ENCODE results near the gene OPN4. TPM values are rescaled to one million over a fixed set of nuclear protein-coding genes. Genes with fewer than 3 reads are reported as not detected.
"Not testable (repeated sequence)": the region's sequence is repeated elsewhere in the genome, so short reads cannot be mapped to it uniquely, and the experiment has no call there.

OPN4 gene
- total RNA-seq, 5 donors from 2014 or later (not counting 1 experiment from before 2014, with no cell fraction given), result not detected

GRCh38 chr10:86645621-86646165, 8.7 kb upstream of the OPN4 start:
- H3K9me3 Mint-ChIP-seq; CTCF ChIA-PET; H3K27ac ChIP-seq (ENCODE audit: low read length); H3K4me1 Mint-ChIP-seq; H3K36me3 Mint-ChIP-seq; H3K27me3 Mint-ChIP-seq; H3K9me3 ChIP-seq; DNase-seq; H3K4me3 ChIP-seq (ENCODE audit: control insufficient read depth in 1 of 2, extremely low read depth in 1 of 2, low read length in 1 of 2); H3K4me1 ChIP-seq (ENCODE audit: control insufficient read depth in 1 of 2, extremely low read depth in 1 of 2, insufficient read depth in 2 of 2, low read length in 2 of 2); ATAC-seq (replicated peaks in 1 of 4); H3K27ac Mint-ChIP-seq; H3K36me3 ChIP-seq (ENCODE audit: control insufficient read depth in 2 of 2, extremely low read depth in 1 of 2, insufficient read depth in 1 of 2, low read length in 1 of 2); POLR2A ChIA-PET; H3K4me3 Mint-ChIP-seq: not testable (repeated sequence)
- H3K27me3 ChIP-seq (replicated peaks in 1 of 2; ENCODE audit: control insufficient read depth in 2 of 2, extremely low read depth in 1 of 2, insufficient read depth in 2 of 2, low read length in 1 of 2), result peaks cover 0 to 15% of the 10 kb centered on the region in 2 experiments
- WGBS (ENCODE audit: insufficient coverage), result 100% methylated on average over 1 of the region's 5 CpGs

DNA sequence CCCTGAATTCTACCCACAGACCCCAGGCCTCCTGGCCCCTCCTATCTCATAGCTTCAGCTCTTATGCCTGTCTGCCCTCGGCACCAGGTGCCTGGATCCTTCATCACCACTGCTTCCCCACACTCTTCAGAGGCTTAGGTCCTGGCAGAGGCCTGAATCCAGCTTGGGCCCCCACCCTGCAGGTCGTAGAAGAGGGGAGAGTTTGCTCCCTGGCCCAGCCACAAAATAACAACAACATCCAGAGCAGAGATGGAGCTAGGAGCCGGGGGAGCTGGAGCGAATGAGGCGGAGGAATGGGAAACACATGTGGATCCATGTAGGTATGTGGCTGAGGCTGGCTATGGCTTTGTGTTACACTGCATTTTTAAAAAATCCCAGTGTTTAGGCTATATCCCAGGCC, 7.8 kb upstream of the OPN4 start:
- no CpG with 5 or more reads among the region's 5 CpGs for WGBS (ENCODE audit: insufficient coverage)
- Mint-ChIP-seq H3K36me3 (peaks cover 5% of the 10 kb centered on the region), H3K4me3 (no peak overlapping the region), H3K4me1 (peaks cover 7 to 8% (median 7%) of the 10 kb centered on the region in 3 donors), H3K27ac (no peak overlapping the region), H3K27me3 (peaks cover 2 to 9% of the 10 kb centered on the region in 2 donors), H3K9me3 (peaks cover 4 to 6% (median 6%) of the 10 kb centered on the region in 3 donors)
- no peak for DNase-seq
- Histone ChIP-seq H3K27me3 (replicated peaks in 1 of 2; ENCODE audit: control insufficient read depth in 2 of 2, extremely low read depth in 1 of 2, insufficient read depth in 2 of 2, low read length in 1 of 2) (peaks cover 0 to 18% of the 10 kb centered on the region in 2 experiments), H3K27ac (ENCODE audit: low read length) (no peak overlapping the region), H3K4me3 (ENCODE audit: control insufficient read depth in 1 of 2, extremely low read depth in 1 of 2, low read length in 1 of 2) (no peak overlapping the region), H3K9me3 (no peaks in the 10 kb centered on the region), H3K4me1 (ENCODE audit: control insufficient read depth in 1 of 2, extremely low read depth in 1 of 2, insufficient read depth in 2 of 2, low read length in 2 of 2) (no peaks in the 10 kb centered on the region), H3K36me3 (ENCODE audit: control insufficient read depth in 2 of 2, extremely low read depth in 1 of 2, insufficient read depth in 1 of 2, low read length in 1 of 2) (no peaks in the 10 kb centered on the region)
- ChIA-PET CTCF (no interaction called here), POLR2A (no interaction called here)
- no peak for ATAC-seq (replicated peaks in 1 of 4)

DNA sequence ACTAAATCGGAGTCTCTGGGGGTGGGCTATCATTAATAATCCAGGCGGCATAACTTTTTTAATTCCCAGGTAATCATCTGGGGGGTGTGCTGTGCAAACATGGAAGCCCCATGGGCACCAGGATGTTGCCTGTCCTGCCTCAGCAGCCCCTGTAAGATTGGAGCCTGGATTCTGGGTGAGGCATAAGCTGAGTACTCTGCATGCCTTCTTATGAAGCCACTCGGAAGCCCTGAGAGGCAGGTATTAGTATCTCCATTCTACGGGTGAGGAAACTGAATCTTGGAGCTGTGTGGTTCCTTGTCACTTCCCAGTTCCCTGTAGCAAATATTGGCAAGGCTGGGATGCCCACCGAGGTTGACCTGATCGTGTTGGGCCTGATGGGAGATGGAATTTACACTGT, 7.4 kb upstream of the OPN4 start:
- Mint-ChIP-seq H3K27ac (no peak overlapping the region), H3K4me3 (no peak overlapping the region), H3K9me3 (peaks cover 0 to 2% (median 2%) of the 10 kb centered on the region in 3 donors), H3K36me3 (peaks cover under 1% of the 10 kb centered on the region), H3K4me1 (peaks cover 7 to 8% (median 7%) of the 10 kb centered on the region in 3 donors), H3K27me3 (peaks cover 0 to 5% of the 10 kb centered on the region in 2 donors)
- 94% methylated on average over 2 of the region's 6 CpGs for WGBS (ENCODE audit: insufficient coverage)
- H3K36me3 ChIP-seq (ENCODE audit: control insufficient read depth in 2 of 2, extremely low read depth in 1 of 2, insufficient read depth in 1 of 2, low read length in 1 of 2), result no peaks in the 10 kb centered on the region
- ChIA-PET CTCF (no interaction called here), POLR2A (no interaction called here)
- H3K4me3 ChIP-seq (ENCODE audit: control insufficient read depth in 1 of 2, extremely low read depth in 1 of 2, low read length in 1 of 2), result no peak overlapping the region
- H3K27me3 ChIP-seq (replicated peaks in 1 of 2; ENCODE audit: control insufficient read depth in 2 of 2, extremely low read depth in 1 of 2, insufficient read depth in 2 of 2, low read length in 1 of 2), result peaks cover 0 to 20% of the 10 kb centered on the region in 2 experiments
- no peak overlapping the region for H3K27ac ChIP-seq (ENCODE audit: low read length)
- no peaks in the 10 kb centered on the region for H3K4me1 ChIP-seq (ENCODE audit: control insufficient read depth in 1 of 2, extremely low read depth in 1 of 2, insufficient read depth in 2 of 2, low read length in 2 of 2)
- ATAC-seq (replicated peaks in 1 of 4) (no peak), DNase-seq (peak in 1 of 35 experiments; percentile 1)
- no peaks in the 10 kb centered on the region for H3K9me3 ChIP-seq

GRCh38 chr10:86647773-86648703, 6.3 kb upstream of the OPN4 start:
- Mint-ChIP-seq H3K9me3 (no peaks in the 10 kb centered on the region), H3K27ac (no peak overlapping the region), H3K4me3 (no peak overlapping the region), H3K4me1 (peaks cover 7 to 8% (median 7%) of the 10 kb centered on the region in 3 donors), H3K36me3 (no peaks in the 10 kb centered on the region), H3K27me3 (peaks cover 0 to 4% of the 10 kb centered on the region in 2 donors)
- Histone ChIP-seq H3K36me3 (ENCODE audit: control insufficient read depth in 2 of 2, extremely low read depth in 1 of 2, insufficient read depth in 1 of 2, low read length in 1 of 2) (no peaks in the 10 kb centered on the region), H3K27ac (ENCODE audit: low read length) (no peak overlapping the region), H3K4me1 (ENCODE audit: control insufficient read depth in 1 of 2, extremely low read depth in 1 of 2, insufficient read depth in 2 of 2, low read length in 2 of 2) (no peaks in the 10 kb centered on the region), H3K27me3 (replicated peaks in 1 of 2; ENCODE audit: control insufficient read depth in 2 of 2, extremely low read depth in 1 of 2, insufficient read depth in 2 of 2, low read length in 1 of 2) (peaks cover 0 to 22% of the 10 kb centered on the region in 2 experiments), H3K4me3 (ENCODE audit: control insufficient read depth in 1 of 2, extremely low read depth in 1 of 2, low read length in 1 of 2) (no peak overlapping the region), H3K9me3 (no peaks in the 10 kb centered on the region)
- no peak for ATAC-seq (replicated peaks in 1 of 4)
- POLR2A ChIA-PET, result no interaction called here
- DNase-seq, result peak in 2 of 35 experiments; percentile 2 to 3
- CTCF ChIA-PET, result no interaction called here
- WGBS (ENCODE audit: insufficient coverage), result 77% methylated on average over 9 of the region's 13 CpGs

DNA sequence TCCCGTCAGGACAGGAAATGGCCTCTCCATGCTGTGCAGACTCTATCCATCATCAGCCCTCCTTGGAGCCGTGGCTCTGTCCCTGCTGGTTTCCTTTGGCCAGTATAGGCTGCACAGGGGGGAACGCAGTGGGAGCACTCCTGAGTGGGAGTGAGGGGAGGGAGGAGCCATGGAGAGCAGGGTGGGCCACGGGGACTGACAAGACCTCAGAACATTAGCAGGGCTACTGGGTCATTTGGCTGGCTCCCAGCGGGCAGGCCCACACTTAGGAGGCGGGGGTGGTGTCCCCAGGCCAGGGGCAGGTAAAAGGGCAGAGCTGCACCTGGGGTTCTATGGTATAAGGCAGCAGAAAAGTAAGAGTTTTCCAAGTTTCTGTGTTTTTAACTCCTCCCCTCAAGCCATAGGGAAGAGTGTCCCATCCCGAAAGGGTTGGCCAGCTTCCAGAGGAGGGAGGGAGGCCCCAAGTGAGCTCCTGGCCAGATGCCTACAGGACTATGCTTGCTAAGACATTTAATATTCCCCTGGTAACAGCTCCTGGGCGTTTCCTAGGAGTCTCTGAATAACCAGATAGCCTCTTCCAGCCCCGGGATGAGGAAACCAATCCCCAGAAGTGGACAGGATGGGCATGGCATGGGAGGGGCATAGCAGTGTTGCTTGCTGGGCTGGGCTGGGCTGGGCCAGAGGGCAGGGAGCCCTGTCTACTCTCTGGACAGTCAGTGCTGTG, 5.5 kb upstream of the OPN4 start:
- H3K9me3 ChIP-seq, result no peaks in the 10 kb centered on the region
- 55% methylated on average over 6 of the region's 9 CpGs for WGBS (ENCODE audit: insufficient coverage)
- Mint-ChIP-seq H3K27ac (no peak overlapping the region), H3K4me1 (peaks cover 0 to 2% (median 0%) of the 10 kb centered on the region in 3 donors), H3K4me3 (no peak overlapping the region), H3K9me3 (no peaks in the 10 kb centered on the region), H3K36me3 (no peaks in the 10 kb centered on the region), H3K27me3 (peaks cover 0 to 4% of the 10 kb centered on the region in 2 donors)
- peaks cover 0 to 22% of the 10 kb centered on the region in 2 experiments for H3K27me3 ChIP-seq (replicated peaks in 1 of 2; ENCODE audit: control insufficient read depth in 2 of 2, extremely low read depth in 1 of 2, insufficient read depth in 2 of 2, low read length in 1 of 2)
- no peak for ATAC-seq (replicated peaks in 1 of 4)
- H3K36me3 ChIP-seq (ENCODE audit: control insufficient read depth in 2 of 2, extremely low read depth in 1 of 2, insufficient read depth in 1 of 2, low read length in 1 of 2), result no peaks in the 10 kb centered on the region
- no peak overlapping the region for H3K27ac ChIP-seq (ENCODE audit: low read length)
- ChIA-PET CTCF (no interaction called here), POLR2A (no interaction called here)
- H3K4me3 ChIP-seq (ENCODE audit: control insufficient read depth in 1 of 2, extremely low read depth in 1 of 2, low read length in 1 of 2), result no peak overlapping the region
- DNase-seq, result peak in 2 of 35 experiments; percentile 1 to 6
- no peaks in the 10 kb centered on the region for H3K4me1 ChIP-seq (ENCODE audit: control insufficient read depth in 1 of 2, extremely low read depth in 1 of 2, insufficient read depth in 2 of 2, low read length in 2 of 2)

- 84% methylated on average over 14 of the region's 17 CpGs for WGBS (ENCODE audit: insufficient coverage)
- ATAC-seq (replicated peaks in 1 of 4), result no peak
- no peaks in the 10 kb centered on the region for H3K9me3 ChIP-seq
- Mint-ChIP-seq H3K4me1 (no peaks in the 10 kb centered on the region), H3K9me3 (no peaks in the 10 kb centered on the region), H3K36me3 (no peaks in the 10 kb centered on the region), H3K27ac (no peak overlapping the region), H3K4me3 (no peak overlapping the region), H3K27me3 (peaks cover 0 to 4% of the 10 kb centered on the region in 2 donors)
- no peak overlapping the region for H3K4me3 ChIP-seq (ENCODE audit: control insufficient read depth in 1 of 2, extremely low read depth in 1 of 2, low read length in 1 of 2)
- peaks cover 0 to 22% of the 10 kb centered on the region in 2 experiments for H3K27me3 ChIP-seq (replicated peaks in 1 of 2; ENCODE audit: control insufficient read depth in 2 of 2, extremely low read depth in 1 of 2, insufficient read depth in 2 of 2, low read length in 1 of 2)
- no peaks in the 10 kb centered on the region for H3K36me3 ChIP-seq (ENCODE audit: control insufficient read depth in 2 of 2, extremely low read depth in 1 of 2, insufficient read depth in 1 of 2, low read length in 1 of 2)
- no peak overlapping the region for H3K27ac ChIP-seq (ENCODE audit: low read length)
- peak in 2 of 35 experiments; percentile 4 to 17 for DNase-seq
- ChIA-PET POLR2A (interaction anchor here in 1 of 2 donors (0.5 kb wide), 1 partner anchor 26 kb away, joined by 3 read pairs; no protein-coding TSS in a partner anchor), CTCF (no interaction called here)
- H3K4me1 ChIP-seq (ENCODE audit: control insufficient read depth in 1 of 2, extremely low read depth in 1 of 2, insufficient read depth in 2 of 2, low read length in 2 of 2), result no peaks in the 10 kb centered on the region
Observed at GRCh38 chr10:86649471-86650150, 4.7 kb upstream of the OPN4 start.
